ENCODE data around the gene RIC3.

GRCh38 chr11:8062781-8063257, 106.0 kb downstream of the RIC3 start:
- TF ChIP-seq, protein P1, sequence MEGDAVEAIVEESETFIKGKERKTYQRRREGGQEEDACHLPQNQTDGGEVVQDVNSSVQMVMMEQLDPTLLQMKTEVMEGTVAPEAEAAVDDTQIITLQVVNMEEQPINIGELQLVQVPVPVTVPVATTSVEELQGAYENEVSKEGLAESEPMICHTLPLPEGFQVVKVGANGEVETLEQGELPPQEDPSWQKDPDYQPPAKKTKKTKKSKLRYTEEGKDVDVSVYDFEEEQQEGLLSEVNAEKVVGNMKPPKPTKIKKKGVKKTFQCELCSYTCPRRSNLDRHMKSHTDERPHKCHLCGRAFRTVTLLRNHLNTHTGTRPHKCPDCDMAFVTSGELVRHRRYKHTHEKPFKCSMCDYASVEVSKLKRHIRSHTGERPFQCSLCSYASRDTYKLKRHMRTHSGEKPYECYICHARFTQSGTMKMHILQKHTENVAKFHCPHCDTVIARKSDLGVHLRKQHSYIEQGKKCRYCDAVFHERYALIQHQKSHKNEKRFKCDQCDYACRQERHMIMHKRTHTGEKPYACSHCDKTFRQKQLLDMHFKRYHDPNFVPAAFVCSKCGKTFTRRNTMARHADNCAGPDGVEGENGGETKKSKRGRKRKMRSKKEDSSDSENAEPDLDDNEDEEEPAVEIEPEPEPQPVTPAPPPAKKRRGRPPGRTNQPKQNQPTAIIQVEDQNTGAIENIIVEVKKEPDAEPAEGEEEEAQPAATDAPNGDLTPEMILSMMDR (IDR thresholded peaks at IDR 0.05; ENCODE audit: insufficient read depth, low read length, poor library complexity, severe bottlenecking), result no peak
- TF ChIP-seq EZH2phosphoT487 (conservative IDR thresholded peaks at IDR 0.05; ENCODE audit: low read length), result no peak
